ENCODE data around the gene ITGA2. TPM values are rescaled to one million over a fixed set of nuclear protein-coding genes. Genes with fewer than 3 reads are reported as not detected.

Gene ITGA2
- total and polyA plus RNA-seq, 2 of the 8 experiments (the other 6 are each of a cell fraction or from before 2014, with no cell fraction given): 1.4 to 7.7 TPM

DNA sequence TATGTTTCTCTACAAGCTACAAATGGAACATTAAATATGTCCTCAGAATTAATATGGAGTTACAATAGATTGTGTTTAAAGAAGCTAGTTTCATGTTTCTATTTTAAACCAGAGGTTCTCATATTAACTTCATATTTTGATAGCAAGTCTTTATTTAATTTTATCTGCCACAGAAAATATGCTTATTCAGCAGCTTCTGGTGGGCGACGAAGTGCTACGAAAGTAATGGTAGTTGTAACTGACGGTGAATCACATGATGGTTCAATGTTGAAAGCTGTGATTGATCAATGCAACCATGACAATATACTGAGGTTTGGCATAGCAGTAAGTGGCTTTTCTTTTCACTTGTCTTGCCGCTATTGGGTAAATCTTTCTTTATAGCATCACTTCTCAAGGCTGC, 66.2 kb downstream of the ITGA2 start:
- no peak overlapping the region for H2BK12ac ChIP-seq (ENCODE audit: low read depth, low read length)
- DNase-seq (ENCODE audit: low read depth in 1 of 2, low spot score in 2 of 2): no peak
- H3K23me2 ChIP-seq (ENCODE audit: low read depth, low read length): no peaks in the 10 kb centered on the region
- no peaks in the 10 kb centered on the region for H3K9me3 ChIP-seq (ENCODE audit: insufficient read depth in 2 of 2, low read depth in 1 of 2, low read length in 1 of 2)
- H2AFZ ChIP-seq (ENCODE audit: low read length): no peak overlapping the region
- TF ChIP-seq EP300 (IDR thresholded peaks at IDR 0.05; ENCODE audit: borderline replicate concordance in 1 of 2, low read depth in 2 of 2, low read length in 2 of 2) (no peak), MAFK (IDR thresholded peaks at IDR 0.05; ENCODE audit: low read depth, low read length) (peak; percentile 42; the same call in 1 of the 2 replicates)
- H2AK5ac ChIP-seq (ENCODE audit: low read depth, low read length): no peak overlapping the region
- no peaks in the 10 kb centered on the region for H3K27me3 ChIP-seq (replicated peaks in 1 of 4; ENCODE audit: control insufficient read depth in 3 of 4, extremely low read depth in 1 of 4, insufficient read depth in 3 of 4, low read length in 3 of 4)
- POLR2A ChIA-PET (ENCODE audit: partially characterized antibody): no interaction called here
- H2BK20ac ChIP-seq (ENCODE audit: low read length): no peak overlapping the region
- no peak overlapping the region for H2BK120ac ChIP-seq (replicated peaks; ENCODE audit: low read depth, low read length)
- H4K20me1 ChIP-seq (replicated peaks in 1 of 2; ENCODE audit: control insufficient read depth in 1 of 2, insufficient read depth in 2 of 2, low read length in 2 of 2): no peaks in the 10 kb centered on the region
- peaks cover 0 to 2% (median 0%) of the 10 kb centered on the region in 4 experiments; a peak in 1 of 7 replicates for H3K4me1 ChIP-seq (replicated peaks in 1 of 4; ENCODE audit: control insufficient read depth in 3 of 4, insufficient read depth in 4 of 4, low read length in 3 of 4)
- no peak overlapping the region for H3K4me3 ChIP-seq (ENCODE audit: extremely low read depth in 1 of 4, insufficient read depth in 2 of 4, low read depth in 3 of 4, low read length in 4 of 4)
- H3K9ac ChIP-seq (replicated peaks in 1 of 4; ENCODE audit: extremely low read depth in 1 of 4, low read depth in 3 of 4, low read length in 3 of 4): no peak overlapping the region
- no peak for FAIRE-seq
- no peak overlapping the region for H3K23ac ChIP-seq (ENCODE audit: insufficient read length)
- no peak overlapping the region for H2BK15ac ChIP-seq (ENCODE audit: low read length)
- H3K27ac ChIP-seq (ENCODE audit: low read depth, low read length): no peak overlapping the region
- H3K79me2 ChIP-seq (ENCODE audit: control insufficient read depth in 1 of 2, insufficient read depth in 2 of 2, low read length in 2 of 2): no peaks in the 10 kb centered on the region
- H3K4ac ChIP-seq (replicated peaks; ENCODE audit: insufficient read length, low read depth, low read length): no peak overlapping the region
- no peak overlapping the region for H3K18ac ChIP-seq (ENCODE audit: extremely low read depth, low read length)
- CTCF ChIA-PET (ENCODE audit: partially characterized antibody): interaction anchor here (1.3 to 1.8 kb wide), 2 partner anchors 11 to 106 kb away, joined by 4 to 10 read pairs; no protein-coding TSS in a partner anchor
- H3K4me2 ChIP-seq (ENCODE audit: insufficient read depth in 1 of 2, low read depth in 2 of 2, low read length in 2 of 2): no peak overlapping the region
- H4K5ac ChIP-seq (ENCODE audit: insufficient read length, low read depth, low read length): no peak overlapping the region
- H3K14ac ChIP-seq (ENCODE audit: insufficient read length): no peak overlapping the region
- no peaks in the 10 kb centered on the region for H3K36me3 ChIP-seq (ENCODE audit: control insufficient read depth in 2 of 4, insufficient read depth in 4 of 4, low read length in 3 of 4)
- WGBS, 2 experiments (ENCODE audit: extremely low coverage in 1 of 2, insufficient coverage in 1 of 2, insufficient read length in 1 of 2, insufficient replicate concordance in 2 of 2, low coverage in 1 of 2, low lambda C conversion rate in 2 of 2, missing lambda C conversion rate in 1 of 2): 72% methylated on average over 5 of the region's 5 CpGs; no CpG with 5 or more reads in 1 of the 2 experiments
- no peak overlapping the region for H4K8ac ChIP-seq (ENCODE audit: extremely low read depth, insufficient read depth, low read length)
- H4K91ac ChIP-seq (replicated peaks; ENCODE audit: insufficient read length, low read length): no peak overlapping the region
- no peak overlapping the region for H2BK5ac ChIP-seq (ENCODE audit: low read depth, low read length)
- no peak overlapping the region for H3K56ac ChIP-seq (replicated peaks; ENCODE audit: insufficient read length, low read depth, low read length)
- H3K79me1 ChIP-seq (ENCODE audit: low read depth, low read length): no peaks in the 10 kb centered on the region

All from H1 (cell line).